GM12891 (cell line): Measurements from ENCODE around the gene CCDC73.
A peak's percentile ranks its signal among the peaks of the same experiment; 100 is the strongest.
"Not testable (repeated sequence)": the region's sequence is repeated elsewhere in the genome, so short reads cannot be mapped to it uniquely, and the experiment has no call there.

Experiments
- DNase-seq: peaks from one replicate; pipeline ENCODE4 v3.0.0; 2011; ENCODE audit warnings: low spot score; ENCODE audit not compliant: insufficient read length
- FAIRE-seq: peaks from 2 replicates; lab custom pipeline; 2011; peaks lifted over from hg19 to GRCh38; lab: Jason Lieb, UNC
- PAX5 ChIP-seq: IDR thresholded peaks from 2 replicates; pipeline ENCODE4 v1.6.1; 2011; ENCODE audit warnings: low read length, moderate library complexity, mild to moderate bottlenecking; ENCODE audit not compliant: insufficient read depth, severe bottlenecking
- POLR2A ChIP-seq: IDR thresholded peaks from 2 replicates; pipeline ENCODE4 v1.6.1; 2011; ENCODE audit warnings: low read depth, low read length, control low read depth
- POLR2AphosphoS5 ChIP-seq: IDR thresholded peaks from 2 replicates; pipeline ENCODE4 v1.6.1; 2011; ENCODE audit warnings: low read depth, low read length, control low read depth
- POU2F2 ChIP-seq: IDR thresholded peaks from 2 replicates; pipeline ENCODE4 v1.6.1; 2011; ENCODE audit warnings: low read depth, mild to moderate bottlenecking, control low read depth, low read length, moderate library complexity
- SPI1 ChIP-seq: IDR thresholded peaks from 2 replicates; pipeline ENCODE4 v1.6.1; 2011; ENCODE audit warnings: low read depth, low read length, control low read depth
- TAF1 ChIP-seq: IDR thresholded peaks from 2 replicates; pipeline ENCODE4 v1.6.1; 2011; ENCODE audit warnings: low read depth, low read length, control low read depth

Gene CCDC73

GRCh38 chr11:32597921-32598320, 196.5 kb downstream of the CCDC73 start:
- TF ChIP-seq SPI1, result no peak
- no peak for TF ChIP-seq TAF1
- TF ChIP-seq POLR2A, result no peak
- TF ChIP-seq PAX5, result no peak
- TF ChIP-seq POLR2AphosphoS5, result no peak
- no peak for TF ChIP-seq POU2F2
- peak; percentile 28 for FAIRE-seq
- no peak for DNase-seq

GRCh38 chr11:32596114-32596513, 198.3 kb downstream of the CCDC73 start:
- not testable (repeated sequence) for FAIRE-seq, DNase-seq

DNA sequence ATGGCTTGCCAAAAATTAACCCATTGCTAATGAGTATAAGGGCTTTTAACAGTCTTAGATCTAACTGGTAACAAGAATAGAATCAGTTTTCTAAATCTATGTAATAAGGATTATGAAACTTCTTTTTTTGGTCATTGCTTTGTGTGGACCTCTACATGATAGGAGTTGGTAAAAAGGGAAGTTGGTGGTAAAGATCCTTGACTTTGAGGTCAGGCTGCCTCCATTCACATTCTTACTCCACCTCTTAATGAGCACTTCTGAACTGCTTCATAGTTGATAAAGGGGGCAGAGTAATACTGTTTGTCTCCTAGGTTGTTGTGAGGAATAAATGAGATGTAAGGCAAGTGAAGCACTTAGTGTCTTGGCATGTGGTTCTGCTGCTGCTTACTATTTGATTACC, 200.2 kb downstream of the CCDC73 start:
- no peak for DNase-seq
- FAIRE-seq, result no peak
- TF ChIP-seq POLR2AphosphoS5 (no peak), TAF1 (no peak), PAX5 (no peak), SPI1 (no peak), POLR2A (no peak), POU2F2 (no peak)

GRCh38 chr11:32586576-32587190, 207.8 kb downstream of the CCDC73 start:
- no peak for DNase-seq
- FAIRE-seq, result no peak
- TF ChIP-seq POLR2AphosphoS5 (no peak), POLR2A (no peak), TAF1 (no peak), POU2F2 (no peak), PAX5 (no peak), SPI1 (no peak)

- DNase-seq (no peak), FAIRE-seq (no peak)
- TF ChIP-seq SPI1, result no peak
- TF ChIP-seq POLR2AphosphoS5, result no peak
- no peak for TF ChIP-seq POLR2A
- no peak for TF ChIP-seq POU2F2
- no peak for TF ChIP-seq PAX5
- TF ChIP-seq TAF1, result no peak
Observed at GRCh38 chr11:32584921-32585320, 209.5 kb downstream of the CCDC73 start.

- peak; percentile 99 for FAIRE-seq
- peak; percentile 81 for DNase-seq
- TF ChIP-seq POLR2AphosphoS5, result peak; percentile 93
- TF ChIP-seq TAF1, result peak; percentile 91
- TF ChIP-seq POLR2A, result peak; percentile 94
- peak; percentile 86 for TF ChIP-seq SPI1
- TF ChIP-seq PAX5, result peak; percentile 87
- peak; percentile 67; the same call in 1 of the 2 replicates for TF ChIP-seq POU2F2
Observed at GRCh38 chr11:32583459-32584271, 210.8 kb downstream of the CCDC73 start, which contains the start of gene EIF3M. TSS of gene EIF3M (plus strand) at chr11:32583831. CDS start at chr11:32583888, 57 bp downstream.

DNA sequence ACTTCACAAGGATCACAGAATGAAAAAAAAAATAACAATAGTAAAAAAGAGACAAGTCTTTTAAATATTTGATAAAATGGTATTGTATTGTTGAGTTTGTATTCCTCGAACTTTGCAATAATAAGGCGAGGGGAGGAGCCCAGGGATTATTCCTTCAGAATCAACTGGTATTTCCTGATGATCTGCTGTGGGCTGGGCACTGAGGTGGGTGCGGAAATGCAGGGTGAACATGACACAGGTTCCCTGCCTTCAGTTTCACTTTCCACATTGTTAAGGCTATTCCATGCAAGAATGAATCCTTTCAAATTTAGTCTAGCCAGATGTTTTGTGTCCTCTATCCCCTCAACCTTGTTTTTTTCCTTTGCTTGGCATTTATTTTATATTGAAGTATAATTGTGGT, 212.9 kb downstream of the CCDC73 start:
- TF ChIP-seq POU2F2 (no peak), TAF1 (no peak), SPI1 (no peak), POLR2AphosphoS5 (no peak), POLR2A (no peak), PAX5 (no peak)
- DNase-seq (no peak), FAIRE-seq (no peak)

DNA sequence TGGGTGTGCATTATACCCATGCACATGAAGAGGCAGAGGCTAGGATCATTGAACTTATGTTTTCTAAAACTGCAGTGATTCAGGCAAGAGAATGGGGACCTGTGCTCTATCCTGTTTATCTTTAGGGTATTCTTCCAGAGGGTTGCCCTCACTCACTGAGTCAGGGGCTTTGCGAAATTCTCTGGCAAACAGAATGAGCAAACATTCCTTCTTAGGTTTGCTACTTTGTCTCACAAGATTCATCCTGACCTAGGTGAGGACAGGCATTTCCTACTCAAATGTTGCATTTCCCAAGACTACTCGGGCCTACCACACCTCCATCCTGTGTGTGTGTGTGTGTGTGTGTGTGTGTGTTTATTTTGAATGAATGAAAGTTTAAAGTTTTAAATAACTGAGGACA, 213.5 kb downstream of the CCDC73 start:
- DNase-seq (no peak), FAIRE-seq (no peak)
- no peak for TF ChIP-seq TAF1

DNA sequence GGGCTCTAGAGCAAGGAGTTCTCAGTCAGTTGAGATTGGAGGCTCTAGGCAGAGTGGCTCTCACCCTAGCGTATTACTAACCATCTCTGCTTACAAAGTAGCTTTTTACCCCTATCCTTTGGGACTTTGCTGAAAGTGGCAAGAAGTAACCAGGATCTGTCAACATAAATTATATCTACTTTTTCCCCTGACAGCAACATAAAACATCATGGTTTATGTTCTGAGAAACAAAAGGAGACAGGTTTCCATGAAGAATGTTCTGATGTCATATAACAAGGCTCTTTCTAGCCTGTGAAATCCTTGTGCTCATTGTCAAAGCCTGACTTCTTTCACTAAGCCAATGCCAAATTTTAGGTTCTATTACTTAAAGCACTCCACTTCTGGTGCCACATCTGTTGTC, 218.0 kb downstream of the CCDC73 start:
- FAIRE-seq, result no peak
- no peak for DNase-seq
- TF ChIP-seq POLR2A, result no peak
- no peak for TF ChIP-seq TAF1
- TF ChIP-seq PAX5, result no peak
- TF ChIP-seq POU2F2, result no peak
- TF ChIP-seq POLR2AphosphoS5, result no peak
- TF ChIP-seq SPI1, result no peak
